Pancreas (tissue), 10 donors: ENCODE results near the gene PREP. TPM values are rescaled to one million over a fixed set of nuclear protein-coding genes. Genes with fewer than 3 reads are reported as not detected.

ENCODE experiments used
- ATAC-seq, 4 donors: fragments of 200-7000 bp; cut with Tn5 transposase; one replicate each; pipeline versions ENCODE4 v1.8.0 to v1.9.1; 2020; ENCODE audit warnings: mild to moderate bottlenecking in 4 of 4, moderate library complexity in 4 of 4
- DNase-seq, 6 donors: peaks; one replicate each; pipeline ENCODE4 v3.0.0-alpha.2; 2020
- FAIRE-seq: peaks from 2 replicates; lab custom pipeline; 2012; peaks lifted over from hg19 to GRCh38; lab: Jason Lieb, UNC
- H3K27ac ChIP-seq, 4 donors: fragments of 200-600 bp; sonication (generic); 1 replicate in 3 of 4; 2 replicates in 1 of 4; pipeline versions ENCODE4 v1.5.0 to v1.8.0; 2020
- H3K27me3 ChIP-seq, 4 donors: fragments of 200-600 bp; one replicate each; pipeline ENCODE4 v1.8.0; 2021
- H3K36me3 ChIP-seq, 3 donors: fragments of 200-600 bp; sonication (generic) in 1 of 3; one replicate each; pipeline versions ENCODE4 v1.5.0 to v1.8.0; 2020 to 2021
- H3K4me1 ChIP-seq, 3 donors: fragments of 200-600 bp; one replicate each; pipeline ENCODE4 v1.8.0; 2021
- H3K4me3 ChIP-seq, 4 donors: fragments of 200-600 bp; sonication (generic) in 2 of 4; one replicate each; pipeline versions ENCODE4 v1.5.0 to v1.8.0; 2020 to 2021
- H3K9me3 ChIP-seq, 4 donors: fragments of 200-600 bp; one replicate each; pipeline ENCODE4 v1.8.0; 2021
- WGBS, 2 donors: extraction: QIAGEN DNeasy Blood & Tissue Kit; methylation state at CpG; one replicate each; pipeline ENCODE4 v1.1.7; 2013; 5-methylcytosine and 5-hydroxymethylcytosine counted together
- intact Hi-C, 3 donors: fragments of 100-400 bp; cut with DNase I; formaldehyde crosslinking; loops; one replicate each; pipeline versions ENCODE4 v1.11.1 to v1.14.2; 2022
- polyA plus RNA-seq, 2 donors: library from polyadenylated mRNA; stranded (reverse); fragments of 200-250 nt; gene quantifications; one replicate each; pipeline ENCODE4 v1.2.3, GENCODE V29; 2013
- total RNA-seq, 6 donors: library from RNA; stranded (reverse); fragmentation: NEBNext Ultra II Directional in 4 of 6; extraction: Animal tissue kit (Norgen Biotek cat#: 25700) in 4 of 6; gene quantifications; one replicate each; pipeline versions ENCODE4 v1.2.1 to v1.2.4, GENCODE V29; 2021 to 2023
- TF ChIP-seq, protein P1 (sequence below), 4 donors: fragments of 200-600 bp; sonication (generic) in 3 of 4; IDR thresholded peaks; one replicate each; pipeline versions ENCODE4 v1.5.0 to v1.8.0; 2021; ENCODE audit warnings: antibody characterized with exemption in 4 of 4
- donor health status: healthy with polysubstance abuse.
- donor health status: DM: no; HTN: no; CAD: no; lungs with moderate emphysema.
- donor health status: DM: no; HTN: no; CAD: no.
- donor health status: control.
- donor health status: control.
- donor health status: Bipolar disorder and iron deficiency.
- donor health status: DM: yes; HTN: yes; CAD: no.
- donor health status: DM: no; HTN: no; CAD: no.
- donor health status: DM: no; HTN: no; CAD: no.
- donor health status: DM: yes; HTN: yes; CAD: no.

PREP gene
- total and polyA plus RNA-seq, 8 donors, result 7.6 to 16.5 (median 11.5) TPM

DNA sequence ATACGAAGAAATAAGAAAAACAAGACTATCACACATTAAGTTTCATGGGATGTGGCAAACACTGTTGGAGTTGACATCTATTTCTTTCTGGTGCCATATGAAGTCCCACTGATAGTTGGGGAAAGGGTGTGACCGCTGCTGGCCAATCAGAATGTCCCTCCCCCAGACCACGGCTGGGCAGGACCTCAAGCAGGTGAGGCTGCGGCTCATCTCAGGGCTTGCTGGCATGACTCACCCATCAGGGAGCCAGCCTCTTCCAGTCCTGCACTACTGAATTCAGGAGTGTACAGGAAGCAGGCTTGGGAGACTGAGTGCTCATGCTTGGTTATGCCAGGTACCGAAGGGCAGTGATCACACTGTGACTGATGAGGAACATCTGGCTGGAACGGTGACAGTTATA, 18.9 kb downstream of the PREP start:
- intact Hi-C loops, result no loop called here
- Histone ChIP-seq H3K4me3 (no peak overlapping the region), H3K27ac (no peak overlapping the region), H3K4me1 (peaks cover 0 to 5% (median 0%) of the 10 kb centered on the region in 3 donors), H3K36me3 (no peaks in the 10 kb centered on the region), H3K27me3 (no peaks in the 10 kb centered on the region), H3K9me3 (no peaks in the 10 kb centered on the region)
- ATAC-seq (peak in 1 of 4 donors; percentile 32), FAIRE-seq (no peak), DNase-seq (no peak)
- WGBS, 2 donors, result 96% methylated on average over 6 of the region's 6 CpGs
- TF ChIP-seq, protein P1, sequence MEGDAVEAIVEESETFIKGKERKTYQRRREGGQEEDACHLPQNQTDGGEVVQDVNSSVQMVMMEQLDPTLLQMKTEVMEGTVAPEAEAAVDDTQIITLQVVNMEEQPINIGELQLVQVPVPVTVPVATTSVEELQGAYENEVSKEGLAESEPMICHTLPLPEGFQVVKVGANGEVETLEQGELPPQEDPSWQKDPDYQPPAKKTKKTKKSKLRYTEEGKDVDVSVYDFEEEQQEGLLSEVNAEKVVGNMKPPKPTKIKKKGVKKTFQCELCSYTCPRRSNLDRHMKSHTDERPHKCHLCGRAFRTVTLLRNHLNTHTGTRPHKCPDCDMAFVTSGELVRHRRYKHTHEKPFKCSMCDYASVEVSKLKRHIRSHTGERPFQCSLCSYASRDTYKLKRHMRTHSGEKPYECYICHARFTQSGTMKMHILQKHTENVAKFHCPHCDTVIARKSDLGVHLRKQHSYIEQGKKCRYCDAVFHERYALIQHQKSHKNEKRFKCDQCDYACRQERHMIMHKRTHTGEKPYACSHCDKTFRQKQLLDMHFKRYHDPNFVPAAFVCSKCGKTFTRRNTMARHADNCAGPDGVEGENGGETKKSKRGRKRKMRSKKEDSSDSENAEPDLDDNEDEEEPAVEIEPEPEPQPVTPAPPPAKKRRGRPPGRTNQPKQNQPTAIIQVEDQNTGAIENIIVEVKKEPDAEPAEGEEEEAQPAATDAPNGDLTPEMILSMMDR (IDR thresholded peaks at IDR 0.05), result no peak

DNA sequence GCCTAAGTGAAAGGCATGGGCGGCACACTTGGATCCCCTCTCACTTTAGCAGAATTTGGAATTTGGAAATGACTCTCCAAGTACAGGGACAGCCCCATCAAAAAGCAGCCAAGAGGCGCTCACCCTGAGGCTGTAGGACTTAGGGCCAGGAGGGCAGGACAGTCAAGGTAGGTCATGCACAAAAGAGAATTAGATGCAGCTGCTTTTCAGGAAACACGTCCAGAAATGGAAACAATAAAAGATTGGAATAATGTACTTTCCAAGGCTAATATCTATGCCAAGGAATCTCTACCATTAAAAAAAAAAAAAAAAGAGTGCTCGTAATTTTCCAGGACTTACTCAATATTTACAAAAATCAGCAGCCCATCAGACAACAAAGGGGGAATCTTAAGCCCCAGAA, 19.9 kb downstream of the PREP start:
- H3K4me1 ChIP-seq, result peaks cover 0 to 5% (median 0%) of the 10 kb centered on the region in 3 donors
- intact Hi-C loops, result no loop called here
- no peaks in the 10 kb centered on the region for H3K9me3 ChIP-seq
- no peaks in the 10 kb centered on the region for H3K36me3 ChIP-seq
- WGBS, 2 donors, result 65 to 70% methylated on average over 4 of the region's 4 CpGs
- FAIRE-seq (no peak), DNase-seq (no peak), ATAC-seq (no peak)
- no peaks in the 10 kb centered on the region for H3K27me3 ChIP-seq
- H3K4me3 ChIP-seq, result no peak overlapping the region
- H3K27ac ChIP-seq, result no peak overlapping the region
- TF ChIP-seq, protein P1 (IDR thresholded peaks at IDR 0.05), result no peak

DNA sequence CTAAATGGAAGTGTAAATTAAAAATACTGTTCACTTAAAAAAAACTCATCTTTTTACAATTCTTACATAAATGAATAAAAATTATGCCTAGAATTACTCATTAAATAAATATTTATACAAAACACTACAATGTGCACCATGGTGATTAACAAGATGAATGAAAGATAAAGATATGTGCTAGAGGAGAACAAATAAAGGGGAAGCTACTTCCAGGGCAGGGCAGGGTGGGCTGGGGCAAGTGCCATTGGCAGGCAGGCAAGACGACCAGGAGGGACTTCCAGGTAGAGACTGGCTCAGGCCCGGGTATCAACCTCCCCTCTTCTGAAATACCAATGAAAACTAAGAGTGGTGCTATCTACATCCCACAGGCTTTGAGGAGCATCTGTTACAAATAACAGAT, 20.4 kb downstream of the PREP start:
- H3K27ac ChIP-seq, result no peak overlapping the region
- no peaks in the 10 kb centered on the region for H3K27me3 ChIP-seq
- peaks cover 0 to 5% (median 0%) of the 10 kb centered on the region in 3 donors for H3K4me1 ChIP-seq
- peak in 1 of 4 donors; percentile 35 for ATAC-seq
- no peak for DNase-seq
- TF ChIP-seq, protein P1 (IDR thresholded peaks at IDR 0.05), result no peak
- H3K4me3 ChIP-seq, result no peak overlapping the region
- FAIRE-seq, result no peak
- H3K9me3 ChIP-seq, result no peaks in the 10 kb centered on the region
- intact Hi-C loops, result no loop called here
- no peaks in the 10 kb centered on the region for H3K36me3 ChIP-seq
- WGBS, 2 donors, result 82 to 93% methylated on average over 2 of the region's 2 CpGs

DNA sequence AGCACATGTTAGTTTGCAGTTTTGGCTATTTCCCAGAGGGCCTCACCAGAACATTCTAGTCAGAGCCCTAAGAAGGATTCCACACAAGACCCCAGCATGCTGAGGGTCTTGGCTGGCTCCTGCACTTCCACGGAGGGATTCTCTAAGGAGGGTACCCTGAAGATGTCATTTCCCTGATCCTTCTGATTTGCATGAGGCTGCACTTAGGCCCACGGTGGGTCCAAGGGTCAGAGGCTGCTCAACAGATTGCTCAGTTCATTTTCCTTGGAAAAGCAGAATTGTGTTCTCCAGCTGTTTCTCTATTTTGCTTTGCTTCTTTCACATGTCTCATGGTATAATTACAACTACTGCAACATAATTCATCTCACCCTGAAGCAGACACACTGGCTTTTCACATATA, 22.2 kb downstream of the PREP start:
- no peaks in the 10 kb centered on the region for H3K27me3 ChIP-seq
- 64 to 67% methylated on average over 2 of the region's 2 CpGs for WGBS, 2 donors
- no peaks in the 10 kb centered on the region for H3K9me3 ChIP-seq
- no peaks in the 10 kb centered on the region for H3K36me3 ChIP-seq
- H3K4me1 ChIP-seq, result peaks cover 0 to 5% (median 0%) of the 10 kb centered on the region in 3 donors
- H3K27ac ChIP-seq, result no peak overlapping the region
- no peak overlapping the region for H3K4me3 ChIP-seq
- no peak for ATAC-seq
- TF ChIP-seq, protein P1 (IDR thresholded peaks at IDR 0.05), result no peak
- no peak for DNase-seq
- intact Hi-C loops, result no loop called here
- FAIRE-seq, result no peak

DNA sequence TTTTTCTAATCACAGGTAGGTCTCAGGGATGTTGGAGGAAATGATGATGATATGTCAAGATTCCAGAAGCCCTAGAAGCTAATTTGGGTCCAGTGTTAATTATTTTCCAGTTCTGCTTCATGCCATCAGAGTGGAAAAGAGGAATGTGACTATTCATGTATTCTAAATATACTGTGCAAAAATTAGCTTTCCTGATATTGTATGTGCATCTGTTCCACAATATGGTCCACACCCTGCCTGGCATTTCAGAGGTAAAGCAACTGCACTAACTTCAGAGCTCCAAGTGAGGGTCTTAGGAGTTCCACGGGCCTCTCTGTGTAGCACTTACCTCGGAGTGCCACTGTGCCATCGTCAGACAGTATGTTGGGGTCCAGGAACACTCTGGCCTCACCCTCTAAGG, 27.1 kb downstream of the PREP start:
- intact Hi-C loops, result no loop called here
- no peak for DNase-seq
- H3K36me3 ChIP-seq, result peaks cover 0 to 7% (median 3%) of the 10 kb centered on the region in 3 donors
- H3K27me3 ChIP-seq, result no peaks in the 10 kb centered on the region
- H3K27ac ChIP-seq, result no peak overlapping the region
- no peak for FAIRE-seq
- ATAC-seq, result no peak
- no peaks in the 10 kb centered on the region for H3K4me1 ChIP-seq
- 89 to 95% methylated on average over 3 of the region's 3 CpGs for WGBS, 2 donors
- no peak overlapping the region for H3K4me3 ChIP-seq
- H3K9me3 ChIP-seq, result no peaks in the 10 kb centered on the region
- TF ChIP-seq, protein P1 (IDR thresholded peaks at IDR 0.05), result no peak
